Right lobe of liver (tissue), 6 donors: ENCODE results near the gene SCRN3. TPM values are rescaled to one million over a fixed set of nuclear protein-coding genes. Genes with fewer than 3 reads are reported as not detected.
"Not testable (repeated sequence)": the region's sequence is repeated elsewhere in the genome, so short reads cannot be mapped to it uniquely, and the experiment has no call there.

Experiments used
- ATAC-seq, 4 donors: fragments of 200-7000 bp; cut with Tn5 transposase; one replicate each; pipeline ENCODE4 v1.9.1; 2020; ENCODE audit warnings: mild to moderate bottlenecking in 4 of 4, moderate library complexity in 4 of 4
- DNase-seq, 3 donors: peaks; one replicate each; pipeline ENCODE4 v3.0.0-alpha.2; 2020
- H3K27ac ChIP-seq, 3 donors: fragments of 200-600 bp; one replicate each; pipeline ENCODE4 v1.8.0; 2022
- H3K27me3 ChIP-seq, 2 donors: fragments of 200-600 bp; one replicate each; pipeline ENCODE4 v1.8.0; 2022
- H3K36me3 ChIP-seq, 4 donors: fragments of 200-600 bp; sonication (generic) in 1 of 4; one replicate each; pipeline versions ENCODE4 v1.5.1 to v1.8.0; 2017 to 2022; ENCODE audit warnings: control low read depth in 1 of 4
- H3K4me1 ChIP-seq, 4 donors: fragments of 200-600 bp; sonication (generic) in 1 of 4; one replicate each; pipeline versions ENCODE4 v1.5.1 to v1.8.0; 2017 to 2022; ENCODE audit warnings: control low read depth in 1 of 4
- H3K4me3 ChIP-seq, 3 donors: fragments of 200-600 bp; one replicate each; pipeline ENCODE4 v1.8.0; 2022
- H3K9me3 ChIP-seq, 4 donors: fragments of 200-600 bp; sonication (generic) in 1 of 4; one replicate each; pipeline versions ENCODE4 v1.5.1 to v1.8.0; 2017 to 2022; ENCODE audit warnings: control low read depth in 1 of 4
- POLR2A ChIP-seq: fragments of 450-650 bp; IDR thresholded peaks from one replicate; pipeline ENCODE4 v1.6.1; 2017; ENCODE audit warnings: antibody characterized with exemption, mild to moderate bottlenecking
- WGBS: methylation state at CpG from one replicate; pipeline ENCODE4 v1.1.6; 2018; ENCODE audit warnings: low coverage, low lambda C conversion rate; ENCODE audit not compliant: insufficient coverage; ENCODE audit errors: missing lambda C conversion rate; 5-methylcytosine and 5-hydroxymethylcytosine counted together
- intact Hi-C, 2 donors: fragments of 100-400 bp; cut with DNase I; formaldehyde crosslinking; loops; one replicate each; pipeline versions ENCODE4 v1.11.2 to v1.14.1; 2022
- total RNA-seq, 6 experiments: library from RNA; depleted of rRNA in 2 of 6; stranded (reverse); fragments of >200 nt in 2 of 6; fragmentation: NEBNext Ultra II Directional in 3 of 6; extraction: Animal tissue kit (Norgen Biotek cat#: 25700) in 3 of 6; gene quantifications; one replicate each; pipeline versions ENCODE4 v1.1.0 to v1.2.4, GENCODE V29; 2016 to 2023
- TF ChIP-seq, protein P1 (sequence below), 4 donors: fragments of 200-600 bp in 3 of 4; fragments of 450-650 bp in 1 of 4; IDR thresholded peaks; one replicate each; pipeline versions ENCODE4 v1.5.1 to v1.8.0; 2016 to 2022; ENCODE audit warnings: antibody characterized with exemption in 4 of 4, mild to moderate bottlenecking in 2 of 4
- donor health status: DM: no; HTN: yes; CAD: no.
- donor health status: DM: no; HTN: no; CAD: no.
- donor health status: DM: no; HTN: no; CAD: no.
- donor health status: DM: no; HTN: yes; CAD: no.
- donor health status: DM: no; HTN: yes; CAD: no.

Gene SCRN3
- total RNA-seq, 6 experiments from 2014 or later: 13.9 to 21.1 (median 15.7) TPM

DNA sequence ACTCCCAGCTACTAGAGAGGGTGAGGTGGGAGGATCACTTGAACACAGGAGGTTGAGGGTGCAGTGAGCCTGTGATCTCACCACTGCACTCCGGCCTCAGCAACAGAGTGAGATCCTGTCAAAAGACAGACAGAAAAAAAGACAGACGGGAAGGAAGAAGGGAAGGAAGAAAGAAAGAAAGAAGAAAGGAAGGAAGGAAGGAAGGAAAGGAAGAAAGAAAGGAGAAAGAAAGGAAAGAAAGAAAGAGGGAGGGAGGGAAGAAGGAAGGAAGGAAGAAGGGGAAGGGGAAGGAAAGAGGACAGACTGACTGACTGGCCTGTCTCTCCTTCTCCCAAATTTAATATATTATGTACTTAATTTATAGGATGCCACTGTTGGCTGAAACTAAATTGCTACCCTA, 39.2 kb upstream of the SCRN3 start:
- ATAC-seq (no peak), DNase-seq (no peak)
- intact Hi-C loops: no loop called here
- H3K9me3 ChIP-seq: no peaks in the 10 kb centered on the region
- no peaks in the 10 kb centered on the region for H3K4me1 ChIP-seq
- no peak overlapping the region for H3K4me3 ChIP-seq
- H3K27ac ChIP-seq: no peak overlapping the region
- H3K27me3 ChIP-seq: no peaks in the 10 kb centered on the region
- peaks cover 0 to 10% (median 0%) of the 10 kb centered on the region in 4 donors for H3K36me3 ChIP-seq
- 88% methylated on average over 2 of the region's 2 CpGs for WGBS
- no peak for TF ChIP-seq POLR2A
- TF ChIP-seq, protein P1, sequence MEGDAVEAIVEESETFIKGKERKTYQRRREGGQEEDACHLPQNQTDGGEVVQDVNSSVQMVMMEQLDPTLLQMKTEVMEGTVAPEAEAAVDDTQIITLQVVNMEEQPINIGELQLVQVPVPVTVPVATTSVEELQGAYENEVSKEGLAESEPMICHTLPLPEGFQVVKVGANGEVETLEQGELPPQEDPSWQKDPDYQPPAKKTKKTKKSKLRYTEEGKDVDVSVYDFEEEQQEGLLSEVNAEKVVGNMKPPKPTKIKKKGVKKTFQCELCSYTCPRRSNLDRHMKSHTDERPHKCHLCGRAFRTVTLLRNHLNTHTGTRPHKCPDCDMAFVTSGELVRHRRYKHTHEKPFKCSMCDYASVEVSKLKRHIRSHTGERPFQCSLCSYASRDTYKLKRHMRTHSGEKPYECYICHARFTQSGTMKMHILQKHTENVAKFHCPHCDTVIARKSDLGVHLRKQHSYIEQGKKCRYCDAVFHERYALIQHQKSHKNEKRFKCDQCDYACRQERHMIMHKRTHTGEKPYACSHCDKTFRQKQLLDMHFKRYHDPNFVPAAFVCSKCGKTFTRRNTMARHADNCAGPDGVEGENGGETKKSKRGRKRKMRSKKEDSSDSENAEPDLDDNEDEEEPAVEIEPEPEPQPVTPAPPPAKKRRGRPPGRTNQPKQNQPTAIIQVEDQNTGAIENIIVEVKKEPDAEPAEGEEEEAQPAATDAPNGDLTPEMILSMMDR (IDR thresholded peaks at IDR 0.05): no peak

DNA sequence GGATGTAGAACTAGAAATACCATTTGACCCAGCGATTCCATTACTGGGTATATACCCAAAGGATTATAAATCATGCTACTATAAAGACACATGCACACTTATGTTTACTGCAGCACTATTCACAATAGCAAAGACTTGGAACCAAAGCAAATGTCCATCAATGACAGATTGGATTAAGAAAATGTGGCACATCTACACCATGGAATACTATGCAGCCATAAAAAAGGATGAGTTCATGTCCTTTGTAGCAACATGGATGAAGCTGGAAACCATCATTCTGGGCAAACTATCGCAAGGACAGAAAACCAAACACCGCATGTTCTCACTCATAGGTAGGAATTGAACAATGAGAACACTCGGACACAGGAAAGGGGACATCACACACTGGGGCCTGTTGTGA, 35.9 kb upstream of the SCRN3 start:
- H3K4me3 ChIP-seq, H3K27me3 ChIP-seq, H3K27ac ChIP-seq, ATAC-seq, H3K4me1 ChIP-seq, H3K9me3 ChIP-seq, intact Hi-C loops, DNase-seq, H3K36me3 ChIP-seq: not testable (repeated sequence)
- 100% methylated on average over 4 of the region's 4 CpGs for WGBS

GRCh38 chr2:174362949-174363348, 32.6 kb upstream of the SCRN3 start:
- ATAC-seq (no peak), DNase-seq (no peak)
- H3K4me3 ChIP-seq: no peak overlapping the region
- no peak overlapping the region for H3K27ac ChIP-seq
- 90% methylated on average over 1 of the region's 1 CpG for WGBS
- peaks cover 0 to 3% (median 0%) of the 10 kb centered on the region in 4 donors for H3K36me3 ChIP-seq
- no peaks in the 10 kb centered on the region for H3K4me1 ChIP-seq
- TF ChIP-seq, protein P1 (IDR thresholded peaks at IDR 0.05): no peak
- no peak for TF ChIP-seq POLR2A
- intact Hi-C loops: no loop called here
- H3K9me3 ChIP-seq: no peaks in the 10 kb centered on the region
- no peaks in the 10 kb centered on the region for H3K27me3 ChIP-seq

DNA sequence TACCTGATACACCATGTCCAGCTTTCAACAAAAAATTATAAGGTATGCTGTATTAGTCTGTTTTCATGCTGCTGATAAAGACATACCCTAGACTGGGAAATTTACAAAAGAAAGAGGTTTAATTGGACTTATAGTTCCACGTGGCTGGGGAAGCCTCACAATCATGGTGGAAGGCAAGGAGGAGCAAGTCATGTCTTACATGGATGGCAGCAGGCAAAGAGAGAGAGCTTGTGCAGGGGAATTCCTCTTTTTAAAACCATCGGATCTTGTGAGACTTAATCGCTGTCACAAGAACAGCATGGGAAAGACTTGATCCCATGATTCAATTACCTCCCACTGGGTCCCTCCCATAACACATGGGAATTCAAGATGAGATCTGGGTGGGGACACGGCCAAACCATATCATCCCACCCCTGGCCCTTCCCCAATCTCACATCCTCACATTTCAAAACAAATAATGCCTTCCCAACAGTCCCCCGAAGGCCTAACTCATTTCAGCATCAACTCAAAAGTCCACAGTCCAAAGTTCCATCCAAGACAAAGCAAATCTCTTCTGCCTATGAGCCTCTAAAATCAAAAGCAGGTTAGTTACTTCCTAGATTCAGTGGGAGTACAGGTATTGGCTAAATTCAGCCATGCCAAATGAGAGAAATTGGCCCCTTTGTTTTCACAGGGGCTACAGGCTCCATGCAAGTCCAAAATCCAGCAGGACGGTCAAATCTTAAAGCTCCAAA, 31.9 kb upstream of the SCRN3 start:
- H3K27me3 ChIP-seq, H3K36me3 ChIP-seq, H3K9me3 ChIP-seq, H3K27ac ChIP-seq, H3K4me3 ChIP-seq, H3K4me1 ChIP-seq, ATAC-seq, intact Hi-C loops, DNase-seq: not testable (repeated sequence)
- 83% methylated on average over 3 of the region's 6 CpGs for WGBS

DNA sequence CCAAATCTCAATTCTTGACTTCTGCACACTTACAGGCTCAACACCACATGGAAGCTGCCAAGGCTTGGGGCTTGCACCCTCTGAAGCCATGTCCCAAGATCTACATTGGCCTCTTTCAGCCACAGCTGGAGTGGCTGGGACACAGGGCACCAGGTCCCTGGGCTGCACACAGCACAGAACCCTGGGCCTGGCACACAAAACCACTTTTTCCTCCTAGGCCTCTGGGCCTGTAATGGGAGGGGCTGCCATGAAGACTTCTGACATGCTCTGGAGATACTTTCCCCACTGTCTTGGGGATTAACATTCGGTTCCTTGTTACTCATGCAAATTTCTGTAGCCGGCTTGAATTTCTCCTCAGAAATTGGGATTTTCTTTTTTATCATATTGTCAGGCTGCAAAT, 30.9 kb upstream of the SCRN3 start:
- intact Hi-C loops: no loop called here
- WGBS: 100% methylated on average over 2 of the region's 2 CpGs
- Histone ChIP-seq H3K4me1 (no peaks in the 10 kb centered on the region), H3K27ac (no peak overlapping the region), H3K36me3 (no peaks in the 10 kb centered on the region), H3K4me3 (no peak overlapping the region), H3K9me3 (no peaks in the 10 kb centered on the region), H3K27me3 (no peaks in the 10 kb centered on the region)
- DNase-seq (no peak), ATAC-seq (no peak)
- TF ChIP-seq, protein P1 (IDR thresholded peaks at IDR 0.05): no peak
- no peak for TF ChIP-seq POLR2A
